ENCODE data around the gene ATP2A3.

Gene ATP2A3

DNA sequence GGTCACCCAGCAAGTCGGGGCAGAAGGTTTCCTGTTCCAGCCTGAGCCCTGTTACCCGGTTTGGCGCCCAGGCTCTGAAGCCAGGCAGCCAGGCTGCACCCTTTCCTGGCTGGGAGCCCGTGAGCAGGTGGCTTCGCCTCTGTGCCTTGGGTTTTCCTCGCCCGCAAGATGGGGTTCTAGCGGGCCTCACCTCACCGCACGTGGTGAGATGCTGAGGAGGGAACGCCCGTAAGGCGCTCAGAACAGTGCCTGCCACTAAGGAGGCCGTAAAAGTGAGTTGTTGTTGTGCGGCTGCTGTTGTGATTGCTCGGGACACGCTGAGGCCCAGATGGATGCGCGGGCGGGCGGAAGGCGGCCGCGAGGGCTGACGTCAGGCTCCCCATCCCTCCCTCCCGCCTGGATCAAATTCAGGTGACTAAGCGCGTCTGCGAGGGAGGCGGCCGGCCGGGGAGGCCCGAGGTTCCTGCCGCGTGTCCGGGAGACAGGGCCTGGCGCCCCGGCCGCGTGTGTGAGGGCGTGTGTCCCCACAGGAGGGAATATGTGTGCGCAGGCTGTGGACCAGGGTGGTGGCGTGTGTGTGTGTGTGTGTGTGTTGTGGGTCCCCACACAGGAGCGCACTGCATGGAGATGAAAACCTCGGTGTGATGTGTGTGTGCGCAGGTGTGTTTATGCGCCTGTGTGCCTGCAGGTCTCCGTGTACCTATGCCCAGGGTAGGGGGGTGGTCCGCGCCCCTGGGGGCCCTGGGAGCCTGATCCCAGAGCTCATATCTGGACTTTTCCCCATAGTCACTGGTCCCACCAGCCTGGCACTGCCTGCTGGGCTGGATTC, 75.7 kb downstream of the ATP2A3 start:
- Histone ChIP-seq H3K9me3 (ENCODE audit: control insufficient read depth in 2 of 2, low read length in 2 of 2) (no peaks in the 10 kb centered on the region), H3K9ac (ENCODE audit: low read length in 2 of 2) (peak overlapping the region; percentile 65 to 69), H3K27ac (ENCODE audit: low read length) (peak overlapping the region; percentile 94), H3K4me1 (ENCODE audit: control insufficient read depth, insufficient read depth, low read length) (peaks cover 62% of the 10 kb centered on the region), H3K36me3 (ENCODE audit: control insufficient read depth in 2 of 2, insufficient read depth in 2 of 2, low read length in 2 of 2) (peaks cover 16 to 17% of the 10 kb centered on the region in 2 donors), H3K27me3 (ENCODE audit: control insufficient read depth in 1 of 2, insufficient read depth in 2 of 2, low read length in 2 of 2) (no peaks in the 10 kb centered on the region), H3K4me3 (ENCODE audit: low read length in 2 of 2) (peak overlapping the region; percentile 9 to 52)

- no peaks in the 10 kb centered on the region for H3K9me3 ChIP-seq (ENCODE audit: control insufficient read depth in 2 of 2, low read length in 2 of 2)
- H3K4me3 ChIP-seq (ENCODE audit: low read length in 2 of 2): peak overlapping the region in 1 of 2 donors; percentile 52
- H3K27me3 ChIP-seq (ENCODE audit: control insufficient read depth in 1 of 2, insufficient read depth in 2 of 2, low read length in 2 of 2): no peaks in the 10 kb centered on the region
- H3K9ac ChIP-seq (ENCODE audit: low read length in 2 of 2): peak overlapping the region; percentile 65 to 69
- H3K27ac ChIP-seq (ENCODE audit: low read length): peak overlapping the region; percentile 94
- H3K36me3 ChIP-seq (ENCODE audit: control insufficient read depth in 2 of 2, insufficient read depth in 2 of 2, low read length in 2 of 2): peaks cover 16 to 23% of the 10 kb centered on the region in 2 donors
- H3K4me1 ChIP-seq (ENCODE audit: control insufficient read depth, insufficient read depth, low read length): peaks cover 59% of the 10 kb centered on the region
These were observed 76.4 kb downstream of the ATP2A3 start for GRCh38 chr17:3887804-3888203.

DNA sequence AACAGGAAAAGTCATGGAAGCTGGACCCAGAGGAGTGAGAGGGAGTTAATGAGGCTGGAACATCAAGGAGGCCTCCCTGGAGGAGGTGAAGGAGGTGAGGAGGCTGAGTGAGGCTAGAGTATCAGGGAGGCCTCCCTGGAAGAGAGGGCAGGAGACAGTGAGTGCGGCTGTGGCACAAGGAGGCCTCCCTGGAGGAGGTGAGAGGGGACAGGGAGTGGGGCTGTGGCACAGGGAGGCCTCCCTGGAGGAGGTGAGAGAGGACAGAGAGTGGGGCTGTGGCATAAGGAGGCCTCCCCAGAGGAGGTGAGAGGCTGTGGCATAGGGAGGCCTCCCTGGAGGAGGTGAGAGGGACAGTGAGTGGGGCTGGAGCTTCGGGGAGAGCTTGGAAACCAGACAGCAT, 76.8 kb downstream of the ATP2A3 start:
- H3K36me3 ChIP-seq (ENCODE audit: control insufficient read depth in 2 of 2, insufficient read depth in 2 of 2, low read length in 2 of 2): peaks cover 16 to 24% of the 10 kb centered on the region in 2 donors
- no peaks in the 10 kb centered on the region for H3K9me3 ChIP-seq (ENCODE audit: control insufficient read depth in 2 of 2, low read length in 2 of 2)
- H3K9ac ChIP-seq (ENCODE audit: low read length in 2 of 2): peak overlapping the region; percentile 65 to 69
- peaks cover 56% of the 10 kb centered on the region for H3K4me1 ChIP-seq (ENCODE audit: control insufficient read depth, insufficient read depth, low read length)
- H3K27me3 ChIP-seq (ENCODE audit: control insufficient read depth in 1 of 2, insufficient read depth in 2 of 2, low read length in 2 of 2): no peaks in the 10 kb centered on the region
- no peak overlapping the region for H3K4me3 ChIP-seq (ENCODE audit: low read length in 2 of 2)
- H3K27ac ChIP-seq (ENCODE audit: low read length): peak overlapping the region; percentile 94

GRCh38 chr17:3886776-3887175, 77.5 kb downstream of the ATP2A3 start:
- H3K36me3 ChIP-seq (ENCODE audit: control insufficient read depth in 2 of 2, insufficient read depth in 2 of 2, low read length in 2 of 2): peaks cover 22 to 29% of the 10 kb centered on the region in 2 donors
- H3K9ac ChIP-seq (ENCODE audit: low read length in 2 of 2): peak overlapping the region; percentile 29 to 65
- peaks cover 50% of the 10 kb centered on the region for H3K4me1 ChIP-seq (ENCODE audit: control insufficient read depth, insufficient read depth, low read length)
- no peaks in the 10 kb centered on the region for H3K27me3 ChIP-seq (ENCODE audit: control insufficient read depth in 1 of 2, insufficient read depth in 2 of 2, low read length in 2 of 2)
- H3K4me3 ChIP-seq (ENCODE audit: low read length in 2 of 2): no peak overlapping the region
- no peaks in the 10 kb centered on the region for H3K9me3 ChIP-seq (ENCODE audit: control insufficient read depth in 2 of 2, low read length in 2 of 2)
- peak overlapping the region; percentile 94 for H3K27ac ChIP-seq (ENCODE audit: low read length)

GRCh38 chr17:3885970-3886369, 78.3 kb downstream of the ATP2A3 start:
- no peaks in the 10 kb centered on the region for H3K9me3 ChIP-seq (ENCODE audit: control insufficient read depth in 2 of 2, low read length in 2 of 2)
- no peaks in the 10 kb centered on the region for H3K27me3 ChIP-seq (ENCODE audit: control insufficient read depth in 1 of 2, insufficient read depth in 2 of 2, low read length in 2 of 2)
- peaks cover 27 to 29% of the 10 kb centered on the region in 2 donors for H3K36me3 ChIP-seq (ENCODE audit: control insufficient read depth in 2 of 2, insufficient read depth in 2 of 2, low read length in 2 of 2)
- H3K9ac ChIP-seq (ENCODE audit: low read length in 2 of 2): no peak overlapping the region
- peaks cover 42% of the 10 kb centered on the region for H3K4me1 ChIP-seq (ENCODE audit: control insufficient read depth, insufficient read depth, low read length)
- no peak overlapping the region for H3K4me3 ChIP-seq (ENCODE audit: low read length in 2 of 2)
- H3K27ac ChIP-seq (ENCODE audit: low read length): no peak overlapping the region

- no peak overlapping the region for H3K9ac ChIP-seq (ENCODE audit: low read length in 2 of 2)
- no peaks in the 10 kb centered on the region for H3K9me3 ChIP-seq (ENCODE audit: control insufficient read depth in 2 of 2, low read length in 2 of 2)
- peaks cover 27 to 29% of the 10 kb centered on the region in 2 donors for H3K36me3 ChIP-seq (ENCODE audit: control insufficient read depth in 2 of 2, insufficient read depth in 2 of 2, low read length in 2 of 2)
- no peak overlapping the region for H3K4me3 ChIP-seq (ENCODE audit: low read length in 2 of 2)
- H3K4me1 ChIP-seq (ENCODE audit: control insufficient read depth, insufficient read depth, low read length): peaks cover 35% of the 10 kb centered on the region
- H3K27me3 ChIP-seq (ENCODE audit: control insufficient read depth in 1 of 2, insufficient read depth in 2 of 2, low read length in 2 of 2): no peaks in the 10 kb centered on the region
- H3K27ac ChIP-seq (ENCODE audit: low read length): no peak overlapping the region
These were observed 79.0 kb downstream of the ATP2A3 start for GRCh38 chr17:3885271-3885670.

GRCh38 chr17:3884188-3884587, 80.0 kb downstream of the ATP2A3 start:
- H3K4me1 ChIP-seq (ENCODE audit: control insufficient read depth, insufficient read depth, low read length): peaks cover 24% of the 10 kb centered on the region
- no peak overlapping the region for H3K27ac ChIP-seq (ENCODE audit: low read length)
- H3K36me3 ChIP-seq (ENCODE audit: control insufficient read depth in 2 of 2, insufficient read depth in 2 of 2, low read length in 2 of 2): peaks cover 29 to 31% of the 10 kb centered on the region in 2 donors
- no peaks in the 10 kb centered on the region for H3K9me3 ChIP-seq (ENCODE audit: control insufficient read depth in 2 of 2, low read length in 2 of 2)
- no peak overlapping the region for H3K4me3 ChIP-seq (ENCODE audit: low read length in 2 of 2)
- H3K27me3 ChIP-seq (ENCODE audit: control insufficient read depth in 1 of 2, insufficient read depth in 2 of 2, low read length in 2 of 2): no peaks in the 10 kb centered on the region
- no peak overlapping the region for H3K9ac ChIP-seq (ENCODE audit: low read length in 2 of 2)

DNA sequence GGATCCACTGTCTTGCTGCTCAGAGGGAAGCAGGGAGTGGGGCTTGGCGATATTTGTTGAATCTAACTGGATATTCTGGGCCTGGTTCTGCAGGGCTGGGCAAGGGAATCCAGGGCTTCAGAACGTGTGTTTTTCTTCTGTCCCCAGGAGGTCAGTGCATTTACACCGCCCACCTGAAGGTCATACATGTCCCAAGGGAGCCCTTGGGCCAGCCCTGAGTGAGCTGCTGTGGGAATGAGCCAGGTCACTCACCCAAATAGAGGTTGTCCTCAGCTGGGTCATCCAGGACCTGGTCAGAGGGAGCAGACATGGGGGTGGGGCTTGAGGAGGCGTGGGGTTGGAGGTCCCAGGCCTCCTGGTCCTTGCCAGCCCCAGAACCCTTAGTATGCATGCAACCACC, 82.0 kb downstream of the ATP2A3 start:
- Histone ChIP-seq H3K4me3 (ENCODE audit: low read length in 2 of 2) (no peak overlapping the region), H3K36me3 (ENCODE audit: control insufficient read depth in 2 of 2, insufficient read depth in 2 of 2, low read length in 2 of 2) (peaks cover 34 to 37% of the 10 kb centered on the region in 2 donors), H3K4me1 (ENCODE audit: control insufficient read depth, insufficient read depth, low read length) (peaks cover 5% of the 10 kb centered on the region), H3K9me3 (ENCODE audit: control insufficient read depth in 2 of 2, low read length in 2 of 2) (no peaks in the 10 kb centered on the region), H3K9ac (ENCODE audit: low read length in 2 of 2) (no peak overlapping the region), H3K27ac (ENCODE audit: low read length) (no peak overlapping the region), H3K27me3 (ENCODE audit: control insufficient read depth in 1 of 2, insufficient read depth in 2 of 2, low read length in 2 of 2) (no peaks in the 10 kb centered on the region)

DNA sequence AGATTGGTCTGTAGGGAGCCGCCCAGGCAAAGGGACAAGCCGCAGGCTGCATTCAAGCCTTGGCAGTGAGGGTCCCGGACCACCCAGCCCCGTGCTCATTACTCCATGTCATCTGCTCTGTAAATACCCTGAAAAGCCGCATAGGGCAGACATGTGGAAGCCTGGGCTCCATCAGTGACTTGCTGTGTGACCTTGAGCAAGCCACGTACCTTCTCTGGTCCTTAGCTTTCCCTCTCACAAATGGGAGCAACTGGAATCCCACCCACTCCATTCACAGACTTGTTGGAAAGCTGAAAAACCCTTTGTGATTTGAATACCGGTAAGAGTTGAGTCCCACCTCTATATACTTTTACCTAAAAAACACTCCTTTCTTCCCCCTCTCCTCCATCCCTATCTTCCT, 83.3 kb downstream of the ATP2A3 start:
- Histone ChIP-seq H3K36me3 (ENCODE audit: control insufficient read depth in 2 of 2, insufficient read depth in 2 of 2, low read length in 2 of 2) (peaks cover 42% of the 10 kb centered on the region in 2 donors), H3K9ac (ENCODE audit: low read length in 2 of 2) (no peak overlapping the region), H3K27ac (ENCODE audit: low read length) (no peak overlapping the region), H3K4me1 (ENCODE audit: control insufficient read depth, insufficient read depth, low read length) (no peaks in the 10 kb centered on the region), H3K4me3 (ENCODE audit: low read length in 2 of 2) (no peak overlapping the region), H3K27me3 (ENCODE audit: control insufficient read depth in 1 of 2, insufficient read depth in 2 of 2, low read length in 2 of 2) (no peaks in the 10 kb centered on the region), H3K9me3 (ENCODE audit: control insufficient read depth in 2 of 2, low read length in 2 of 2) (no peaks in the 10 kb centered on the region)

DNA sequence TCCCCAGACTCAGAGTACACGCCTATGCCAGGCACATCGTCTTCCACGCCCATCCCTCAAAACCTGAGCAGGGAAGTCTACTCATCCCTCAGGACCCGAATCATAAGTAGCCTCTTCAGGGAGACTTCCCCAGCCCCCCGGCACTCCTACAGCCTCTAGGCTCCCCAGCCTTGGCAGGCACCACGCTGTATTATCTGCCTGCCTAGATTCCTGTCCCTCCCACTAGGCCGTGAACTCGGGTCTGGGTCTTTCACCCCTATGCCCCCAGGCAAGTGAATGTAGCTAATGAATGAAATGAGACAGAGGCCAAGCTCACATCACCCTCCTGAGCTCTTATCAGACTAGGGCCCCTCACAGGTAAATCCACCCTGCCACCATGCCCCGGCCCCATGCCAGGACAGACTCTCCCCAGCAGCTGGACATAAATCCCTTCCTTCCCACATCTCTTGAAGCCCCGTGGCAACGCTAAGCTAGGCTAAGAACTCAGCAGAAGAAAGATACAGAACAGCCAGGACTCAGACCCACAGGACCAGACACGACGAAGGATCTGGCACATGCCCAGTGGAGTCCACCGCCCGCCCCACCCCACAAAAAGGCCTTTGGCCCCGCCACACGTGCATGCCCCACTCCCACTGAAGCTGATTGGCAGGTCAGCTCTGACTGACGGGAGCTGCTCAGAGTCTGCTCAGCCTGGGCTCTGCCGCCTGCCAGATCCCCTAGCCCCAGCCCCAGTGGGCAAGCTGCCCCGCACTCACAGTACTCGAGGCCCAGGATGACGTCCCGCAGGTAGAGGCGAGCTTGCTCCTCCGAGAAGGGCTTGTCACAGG, 84.4 kb downstream of the ATP2A3 start:
- H3K36me3 ChIP-seq (ENCODE audit: control insufficient read depth in 2 of 2, insufficient read depth in 2 of 2, low read length in 2 of 2): peaks cover 42 to 44% of the 10 kb centered on the region in 2 donors
- H3K27ac ChIP-seq (ENCODE audit: low read length): no peak overlapping the region
- no peaks in the 10 kb centered on the region for H3K9me3 ChIP-seq (ENCODE audit: control insufficient read depth in 2 of 2, low read length in 2 of 2)
- H3K4me1 ChIP-seq (ENCODE audit: control insufficient read depth, insufficient read depth, low read length): no peaks in the 10 kb centered on the region
- H3K4me3 ChIP-seq (ENCODE audit: low read length in 2 of 2): no peak overlapping the region
- H3K9ac ChIP-seq (ENCODE audit: low read length in 2 of 2): no peak overlapping the region
- no peaks in the 10 kb centered on the region for H3K27me3 ChIP-seq (ENCODE audit: control insufficient read depth in 1 of 2, insufficient read depth in 2 of 2, low read length in 2 of 2)
